Endothelial cell of umbilical vein (primary cell): ENCODE results near the gene ST8SIA2. TPM values are rescaled to one million over a fixed set of nuclear protein-coding genes. Genes with fewer than 3 reads are reported as not detected.

Experiments
- BruUV-seq: library from RNA; stranded (reverse); fragments of 400-500 nt; replicated peaks from 2 replicates; lab custom pipeline; 2021; lab: Mats Ljungman, UMichigan
- CTCF ChIA-PET: fragments of 300-600, 350-600 bp; sonication (Branson Sonifier 250); formaldehyde crosslinking; loops from one replicate; lab custom pipeline; 2021; ENCODE audit warnings: antibody characterized with exemption, inconsistent platforms; lab: Charles Lee
- POLR2A ChIA-PET: fragments of 300-600, 350-600 bp; sonication (Branson Sonifier 250); formaldehyde crosslinking; loops from one replicate; lab custom pipeline; 2021; ENCODE audit warnings: antibody characterized with exemption, inconsistent platforms; lab: Charles Lee
- DNase-seq: peaks from one replicate; pipeline ENCODE4 v3.0.0-alpha.2; 2011; ENCODE audit warnings: low read depth, low spot score
- FAIRE-seq: peaks from 2 replicates; lab custom pipeline; 2011; peaks lifted over from hg19 to GRCh38; lab: Jason Lieb, UNC
- H2AFZ ChIP-seq: 2 replicates; pipeline ENCODE4 v1.6.0; 2012; ENCODE audit warnings: low read depth, low read length, control low read depth, inconsistent platforms
- H3K27ac ChIP-seq: 2 replicates; pipeline ENCODE4 v1.5.1; 2011; ENCODE audit warnings: low read depth, mild to moderate bottlenecking, control low read depth, low read length, moderate library complexity; ENCODE audit not compliant: insufficient read depth
- H3K27me3 ChIP-seq, 2 experiments: 2 replicates each; pipeline versions ENCODE4 v1.6.0 to v1.6.1; 2011; ENCODE audit warnings: low read length in 2 of 2, mixed read lengths in 1 of 2; ENCODE audit not compliant: control insufficient read depth in 2 of 2, insufficient read depth in 2 of 2
- H3K36me3 ChIP-seq, 2 experiments: 2 replicates in 1 of 2; 3 replicates in 1 of 2; pipeline ENCODE4 v1.5.1; 2011; ENCODE audit warnings: low read length in 2 of 2, mild to moderate bottlenecking in 1 of 2, moderate library complexity in 1 of 2; ENCODE audit not compliant: control insufficient read depth in 2 of 2, insufficient read depth in 2 of 2; ENCODE audit errors: extremely low read depth in 1 of 2
- H3K4me1 ChIP-seq: 3 replicates; pipeline ENCODE4 v1.5.1; 2011; ENCODE audit warnings: mild to moderate bottlenecking, low read length; ENCODE audit not compliant: control insufficient read depth, insufficient read depth; ENCODE audit errors: extremely low read depth
- H3K4me2 ChIP-seq: 2 replicates; pipeline ENCODE4 v1.6.1; 2011; ENCODE audit warnings: low read length, control low read depth, mixed read lengths; ENCODE audit not compliant: insufficient read depth
- H3K4me3 ChIP-seq, 3 experiments: fragments of 200-600 bp in 1 of 3; sonication (generic), shearing (Covaris generic) in 1 of 3; replicated peaks in 1 of 3; 2 replicates each; pipeline ENCODE4 v1.5.1; 2011 to 2016; ENCODE audit warnings: control low read depth in 3 of 3, low read length in 3 of 3, mild to moderate bottlenecking in 2 of 3, inconsistent platforms in 1 of 3, low read depth in 1 of 3, moderate library complexity in 1 of 3; ENCODE audit not compliant: insufficient read depth in 1 of 3
- H3K79me2 ChIP-seq: 2 replicates; pipeline ENCODE4 v1.6.0; 2012; ENCODE audit warnings: low read length, inconsistent platforms; ENCODE audit not compliant: control insufficient read depth, insufficient read depth
- H3K9ac ChIP-seq: replicated peaks from 2 replicates; pipeline ENCODE3; 2011; ENCODE audit warnings: low read length, control low read depth; ENCODE audit not compliant: insufficient read depth; ENCODE audit errors: extremely low read depth
- H3K9me1 ChIP-seq: replicated peaks from 3 replicates; pipeline ENCODE4 v1.6.0; 2011; ENCODE audit warnings: mild to moderate bottlenecking, low read length; ENCODE audit not compliant: control insufficient read depth, insufficient read depth; ENCODE audit errors: extremely low read depth
- H3K9me3 ChIP-seq: replicated peaks from 2 replicates; pipeline ENCODE4 v1.5.1; 2012; ENCODE audit warnings: low read length, inconsistent platforms; ENCODE audit not compliant: control insufficient read depth, insufficient read depth
- H4K20me1 ChIP-seq: replicated peaks from 2 replicates; pipeline ENCODE3; 2011; ENCODE audit warnings: mild to moderate bottlenecking, low read length; ENCODE audit not compliant: control insufficient read depth, insufficient read depth; ENCODE audit errors: extremely low read depth
- CTCF ChIP-seq, 2 donors: IDR thresholded peaks; 1 replicate in 1 of 2; 2 replicates in 1 of 2; pipeline ENCODE4 v1.5.1; 2011; ENCODE audit warnings: low read length in 2 of 2, mild to moderate bottlenecking in 2 of 2, moderate library complexity in 2 of 2, control low read depth in 1 of 2, inconsistent platforms in 1 of 2, low read depth in 1 of 2; ENCODE audit not compliant: insufficient read depth in 1 of 2; ENCODE audit errors: extremely low read depth in 1 of 2
- EZH2 ChIP-seq: IDR thresholded peaks from 2 replicates; pipeline ENCODE4 v1.6.1; 2012; ENCODE audit warnings: borderline replicate concordance, low read depth, mild to moderate bottlenecking, moderate library complexity, low read length, inconsistent platforms; ENCODE audit not compliant: severe bottlenecking
- FOS ChIP-seq: IDR thresholded peaks from 2 replicates; pipeline ENCODE4 v1.6.1; 2011; ENCODE audit warnings: mild to moderate bottlenecking, low read length, moderate library complexity, borderline replicate concordance; ENCODE audit not compliant: insufficient read depth
- GATA2 ChIP-seq: IDR thresholded peaks from 2 replicates; pipeline ENCODE4 v1.7.0; 2011; ENCODE audit warnings: low read depth, mild to moderate bottlenecking, moderate library complexity, mixed read lengths, low read length; ENCODE audit not compliant: insufficient read length, insufficient read depth
- JUN ChIP-seq: IDR thresholded peaks from 2 replicates; pipeline ENCODE4 v1.6.1; 2011; ENCODE audit warnings: borderline replicate concordance, low read depth; ENCODE audit not compliant: insufficient read length, insufficient read depth
- MAX ChIP-seq: IDR thresholded peaks from 2 replicates; pipeline ENCODE4 v1.6.1; 2011; ENCODE audit not compliant: insufficient read depth, insufficient read length
- MYC ChIP-seq: IDR thresholded peaks from one replicate; pipeline ENCODE4 v1.6.1; 2011; ENCODE audit warnings: mild to moderate bottlenecking, low read depth, low read length
- POLR2A ChIP-seq: IDR thresholded peaks from 2 replicates; pipeline ENCODE4 v1.6.1; 2012; ENCODE audit warnings: low read depth, mild to moderate bottlenecking, control low read depth, low read length
- POLR2AphosphoS5 ChIP-seq: IDR thresholded peaks from 2 replicates; pipeline ENCODE4 v1.6.1; 2012; ENCODE audit warnings: low read depth, mild to moderate bottlenecking, control low read depth, low read length, moderate library complexity; ENCODE audit not compliant: insufficient read depth
- dilution Hi-C: fragments of 300-500 bp; cut with MboI; formaldehyde crosslinking; loops from one replicate; pipeline ENCODE4 v1.15.0; 2019; ENCODE audit warnings: low sequenced_read_pairs; ENCODE audit not compliant: extremely low pct_ligation_motif_present
- intact Hi-C: fragments of 100-400 bp; cut with micrococcal nuclease; formaldehyde crosslinking; loops from one replicate; pipeline ENCODE4 v1.10.0; 2022
- polyA plus RNA-seq, 4 experiments: library from polyadenylated mRNA; depleted of rRNA in 3 of 4; stranded (reverse) in 3 of 4; unstranded in 1 of 4; fragments of >200 nt; gene quantifications; 2 replicates each; pipeline versions ENCODE4 v1.2.1 to v1.2.3, GENCODE V29; 2011 to 2012; ENCODE audit warnings: missing spikeins in 1 of 4
- total RNA-seq: library from RNA; stranded (reverse); gene quantifications from 2 replicates; pipeline ENCODE4 v1.2.3, GENCODE V29; 2021

ST8SIA2 gene
- total and polyA plus RNA-seq, 2 donors (not counting 3 experiments of a cell fraction or from before 2014, with no cell fraction given), result 0.35 to 0.46 TPM

- no peak overlapping the region for H3K9ac ChIP-seq
- H3K9me3 ChIP-seq, result no peaks in the 10 kb centered on the region
- H3K4me1 ChIP-seq, result no peaks in the 10 kb centered on the region
- CTCF ChIA-PET, result interaction anchor here (1.2 kb wide), 1 partner anchor 13 kb away, joined by 3 read pairs; no protein-coding TSS in a partner anchor
- no peaks in the 10 kb centered on the region for H3K79me2 ChIP-seq
- no peaks in the 10 kb centered on the region for H3K36me3 ChIP-seq
- TF ChIP-seq MAX (no peak), FOS (no peak), JUN (no peak), POLR2AphosphoS5 (no peak), EZH2 (no peak), GATA2 (no peak), POLR2A (no peak)
- BruUV-seq, result no TSS peak
- no peak overlapping the region for H3K4me2 ChIP-seq
- H3K9me1 ChIP-seq, result no peaks in the 10 kb centered on the region
- H3K27ac ChIP-seq, result no peak overlapping the region
- POLR2A ChIA-PET, result no interaction called here
- intact Hi-C loops, result no loop called here
- DNase-seq (no peak), FAIRE-seq (no peak)
- H3K4me3 ChIP-seq, result no peak overlapping the region
- H3K27me3 ChIP-seq, result no peaks in the 10 kb centered on the region
- no peaks in the 10 kb centered on the region for H4K20me1 ChIP-seq
- dilution Hi-C loops, result no loop called here
- no peak overlapping the region for H2AFZ ChIP-seq
Observed at GRCh38 chr15:92384381-92384780, 9.3 kb upstream of the ST8SIA2 start.

DNA sequence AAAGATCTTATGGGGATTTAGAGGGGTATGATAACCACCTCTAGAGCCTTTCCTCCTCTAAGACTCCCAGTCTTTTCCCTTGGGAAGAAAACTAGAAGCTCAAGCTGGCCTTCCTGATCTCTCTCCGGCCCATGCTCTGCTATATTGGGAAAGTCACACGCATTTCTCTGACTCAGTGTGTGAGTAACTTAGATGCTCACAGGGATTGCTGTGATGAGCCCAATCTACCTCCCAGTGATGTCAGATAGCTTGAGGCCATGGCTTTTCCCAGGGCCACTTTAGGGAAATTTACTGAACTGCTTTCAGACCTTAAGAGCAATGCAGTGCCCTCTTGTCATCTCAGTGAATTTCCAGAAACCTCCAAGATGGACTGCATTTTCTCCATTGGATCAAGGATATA, 8.6 kb upstream of the ST8SIA2 start:
- Histone ChIP-seq H3K36me3 (no peaks in the 10 kb centered on the region), H4K20me1 (no peaks in the 10 kb centered on the region), H3K9ac (no peak overlapping the region), H3K79me2 (no peaks in the 10 kb centered on the region), H3K4me3 (no peak overlapping the region), H3K9me3 (no peaks in the 10 kb centered on the region), H3K27me3 (no peaks in the 10 kb centered on the region), H3K4me1 (no peaks in the 10 kb centered on the region), H3K27ac (no peak overlapping the region), H3K9me1 (no peaks in the 10 kb centered on the region), H2AFZ (no peak overlapping the region), H3K4me2 (no peak overlapping the region)
- no peak for TF ChIP-seq MYC
- no peak for TF ChIP-seq MAX
- TF ChIP-seq CTCF (IDR thresholded peaks at IDR 0.05; ENCODE audit: extremely low read depth in 1 of 2, insufficient read depth in 1 of 2, low read depth in 1 of 2, low read length in 2 of 2), result no peak
- no peak for TF ChIP-seq POLR2AphosphoS5
- dilution Hi-C loops, result no loop called here
- DNase-seq (no peak), FAIRE-seq (no peak)
- CTCF ChIA-PET, result interaction anchor here (1.2 kb wide), 1 partner anchor 14 kb away, joined by 3 read pairs; no protein-coding TSS in a partner anchor
- intact Hi-C loops, result no loop called here
- no TSS peak for BruUV-seq
- POLR2A ChIA-PET, result no interaction called here
